Measurements from ENCODE around the gene CEACAM16. TPM values are rescaled to one million over a fixed set of nuclear protein-coding genes. Genes with fewer than 3 reads are reported as not detected.

CEACAM16 gene
- total and polyA plus RNA-seq, 9 of the 15 experiments (the other 6 are each of a cell fraction or from before 2014, with no cell fraction given) = not detected

DNA sequence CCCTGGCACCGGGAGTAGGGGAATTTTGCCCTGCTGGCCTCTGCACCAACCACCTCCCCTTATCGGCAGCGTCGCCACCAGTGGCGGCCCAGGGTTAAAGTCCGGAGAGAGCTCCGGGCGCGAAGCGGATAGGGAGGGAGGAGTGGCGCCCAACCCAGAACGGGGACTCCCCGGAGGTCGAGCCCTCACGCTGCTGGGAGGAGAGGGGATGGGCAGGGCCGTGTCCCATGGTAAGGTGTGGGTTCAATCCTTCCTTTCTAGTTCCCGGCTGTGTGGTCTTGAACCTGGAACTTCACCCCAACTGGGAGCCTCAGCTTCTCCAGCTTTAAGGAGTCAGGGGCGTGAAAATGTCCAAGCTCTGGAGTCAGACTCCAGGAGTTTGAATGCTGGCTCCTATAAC lies 26.3 kb downstream of the CEACAM16 start:
- Histone ChIP-seq H3K4me3 (no peak overlapping the region), H3K9me3 (replicated peaks; ENCODE audit: control insufficient read depth, insufficient read depth, low read depth, low read length) (no peaks in the 10 kb centered on the region), H3K9me1 (ENCODE audit: control insufficient read depth, insufficient read depth, low read length) (no peaks in the 10 kb centered on the region), H3K36me3 (ENCODE audit: control insufficient read depth, insufficient read depth, low read length) (no peaks in the 10 kb centered on the region), H4K20me1 (replicated peaks; ENCODE audit: control insufficient read depth, insufficient read depth, low read length) (no peaks in the 10 kb centered on the region), H2AFZ (ENCODE audit: low read depth, low read length) (peak overlapping the region; percentile 62), H3K79me2 (ENCODE audit: control insufficient read depth, insufficient read depth, low read length) (no peaks in the 10 kb centered on the region), H3K4me1 (replicated peaks in 1 of 2; ENCODE audit: control insufficient read depth in 2 of 2, insufficient read depth in 2 of 2, low read length in 2 of 2) (peaks cover 19 to 20% of the 10 kb centered on the region in 2 experiments), H3K4me2 (ENCODE audit: insufficient read depth, low read length) (peak overlapping the region; percentile 33; the same call in 1 of the 2 replicates), H3K27me3 (ENCODE audit: control insufficient read depth in 2 of 2, insufficient read depth in 2 of 2, low read length in 2 of 2) (no peaks in the 10 kb centered on the region), H3K27ac (ENCODE audit: extremely low read depth, low read depth, low read length) (no peak overlapping the region), H3K9ac (ENCODE audit: insufficient read depth in 1 of 2, low read depth in 2 of 2, low read length in 2 of 2) (peak overlapping the region in 1 of 2 experiments; percentile 72; a peak in 1 of 4 replicates)
- TF ChIP-seq, protein P1, sequence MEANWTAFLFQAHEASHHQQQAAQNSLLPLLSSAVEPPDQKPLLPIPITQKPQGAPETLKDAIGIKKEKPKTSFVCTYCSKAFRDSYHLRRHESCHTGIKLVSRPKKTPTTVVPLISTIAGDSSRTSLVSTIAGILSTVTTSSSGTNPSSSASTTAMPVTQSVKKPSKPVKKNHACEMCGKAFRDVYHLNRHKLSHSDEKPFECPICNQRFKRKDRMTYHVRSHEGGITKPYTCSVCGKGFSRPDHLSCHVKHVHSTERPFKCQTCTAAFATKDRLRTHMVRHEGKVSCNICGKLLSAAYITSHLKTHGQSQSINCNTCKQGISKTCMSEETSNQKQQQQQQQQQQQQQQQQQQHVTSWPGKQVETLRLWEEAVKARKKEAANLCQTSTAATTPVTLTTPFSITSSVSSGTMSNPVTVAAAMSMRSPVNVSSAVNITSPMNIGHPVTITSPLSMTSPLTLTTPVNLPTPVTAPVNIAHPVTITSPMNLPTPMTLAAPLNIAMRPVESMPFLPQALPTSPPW (CRISPR knock-in tag; IDR thresholded peaks at IDR 0.05) = peak; percentile 25; the same call in 1 of the 2 replicates
- TF ChIP-seq ZBTB17 (CRISPR knock-in tag; IDR thresholded peaks at IDR 0.05) = no peak
- FAIRE-seq (no peak), DNase-seq (ENCODE audit: extremely low read depth in 1 of 4, low spot score in 3 of 4) (peak in 2 of 4 experiments; percentile 49 to 50), ATAC-seq (no peak; the same call in 2 of the 3 replicates)
- in situ Hi-C loops (cut with MboI) = no loop called here
- 7% methylated on average over 15 of the region's 18 CpGs for WGBS (ENCODE audit: insufficient coverage, low coverage, missing lambda C conversion rate)
- no TSS peak for BruUV-seq (replicated peaks)
- intact Hi-C loops (cut with micrococcal nuclease) = no loop called here
- ChIA-PET CTCF (ENCODE audit: low intra/inter-chr PET ratio) (interaction anchor here (1.7 to 1.9 kb wide), 2 partner anchors 45 to 120 kb away, joined by 7 to 26 read pairs; partner anchors contain the start of gene NECTIN2), POLR2A (interaction anchor here (2.3 kb wide), 1 partner anchor 46 kb away, joined by 16 read pairs; no protein-coding TSS in a partner anchor)

DNA sequence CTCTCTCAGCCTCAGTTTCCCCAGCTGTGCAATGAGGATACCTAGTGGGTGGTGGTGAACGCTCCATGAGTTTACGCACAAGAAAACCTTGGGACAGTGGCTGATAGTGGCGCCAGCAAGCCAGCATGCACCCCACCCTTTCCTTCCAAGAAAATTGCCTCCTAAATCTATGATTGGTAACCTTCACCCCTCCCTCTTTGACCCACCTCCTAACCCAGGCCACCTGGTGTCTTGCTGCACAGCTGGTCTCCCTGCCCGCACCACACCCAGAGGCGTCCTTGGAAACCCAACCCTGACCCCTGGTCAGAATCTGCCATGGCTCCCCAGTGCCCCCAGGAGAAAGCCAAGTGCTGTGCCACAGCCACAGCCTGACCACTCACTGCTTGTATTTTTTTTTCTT lies 26.7 kb downstream of the CEACAM16 start:
- FAIRE-seq = no peak
- WGBS (ENCODE audit: insufficient coverage, low coverage, missing lambda C conversion rate) = 52% methylated on average over 5 of the region's 5 CpGs
- no peak overlapping the region for H3K4me3 ChIP-seq
- H4K20me1 ChIP-seq (replicated peaks; ENCODE audit: control insufficient read depth, insufficient read depth, low read length) = no peaks in the 10 kb centered on the region
- H3K9me1 ChIP-seq (ENCODE audit: control insufficient read depth, insufficient read depth, low read length) = no peaks in the 10 kb centered on the region
- no TSS peak for BruUV-seq (replicated peaks)
- no peak for ATAC-seq
- H3K4me2 ChIP-seq (ENCODE audit: insufficient read depth, low read length) = peak overlapping the region; percentile 33; the same call in 1 of the 2 replicates
- H3K36me3 ChIP-seq (ENCODE audit: control insufficient read depth, insufficient read depth, low read length) = no peaks in the 10 kb centered on the region
- peak overlapping the region in 1 of 2 experiments; percentile 72; a peak in 1 of 4 replicates for H3K9ac ChIP-seq (ENCODE audit: insufficient read depth in 1 of 2, low read depth in 2 of 2, low read length in 2 of 2)
- H3K27me3 ChIP-seq (ENCODE audit: control insufficient read depth in 2 of 2, insufficient read depth in 2 of 2, low read length in 2 of 2) = no peaks in the 10 kb centered on the region
- ChIA-PET CTCF (ENCODE audit: low intra/inter-chr PET ratio) (interaction anchor here (1.7 kb wide), 1 partner anchor 45 kb away, joined by 7 read pairs; no protein-coding TSS in a partner anchor), POLR2A (interaction anchor here (2.3 kb wide), 1 partner anchor 46 kb away, joined by 16 read pairs; no protein-coding TSS in a partner anchor)
- no peak overlapping the region for H3K27ac ChIP-seq (ENCODE audit: extremely low read depth, low read depth, low read length)
- peak in 2 of 4 experiments; percentile 38 to 41 for DNase-seq (ENCODE audit: extremely low read depth in 1 of 4, low spot score in 3 of 4)
- no peak for TF ChIP-seq CTBP1 (IDR thresholded peaks at IDR 0.05; ENCODE audit: borderline replicate concordance)
- TF ChIP-seq RBM15 (IDR thresholded peaks at IDR 0.05; ENCODE audit: insufficient read depth, low read length) = no peak
- TF ChIP-seq ZNF146 (CRISPR knock-in tag; IDR thresholded peaks at IDR 0.05; ENCODE audit: unreplicated experiment) = no peak
- TF ChIP-seq ZFP36 (IDR thresholded peaks at IDR 0.05; ENCODE audit: low read depth, low read length, partially characterized antibody) = peak; percentile 28
- no peak for TF ChIP-seq HNRNPL (IDR thresholded peaks at IDR 0.05; ENCODE audit: low read depth, low read length)
- no peak for TF ChIP-seq HDGF (IDR thresholded peaks at IDR 0.05)
- H3K79me2 ChIP-seq (ENCODE audit: control insufficient read depth, insufficient read depth, low read length) = no peaks in the 10 kb centered on the region
- peaks cover 19 to 20% of the 10 kb centered on the region in 2 experiments for H3K4me1 ChIP-seq (replicated peaks in 1 of 2; ENCODE audit: control insufficient read depth in 2 of 2, insufficient read depth in 2 of 2, low read length in 2 of 2)
- H3K9me3 ChIP-seq (replicated peaks; ENCODE audit: control insufficient read depth, insufficient read depth, low read depth, low read length) = no peaks in the 10 kb centered on the region
- in situ Hi-C loops (cut with MboI) = no loop called here
- intact Hi-C loops (cut with micrococcal nuclease) = no loop called here
- H2AFZ ChIP-seq (ENCODE audit: low read depth, low read length) = peak overlapping the region; percentile 62
